Measurements from ENCODE around the gene FAM20A.
A peak's percentile ranks its signal among the peaks of the same experiment; 100 is the strongest.

FAM20A gene

GRCh38 chr17:68514831-68515635 is 86.1 kb downstream of the FAM20A start:
- no peak for TF ChIP-seq CTCF (IDR thresholded peaks at IDR 0.05; ENCODE audit: low read depth, low read length, missing control alignments)
- in situ Hi-C loops (cut with HindIII; ENCODE audit: low sequenced_read_pairs) = no loop called here
- no peak for DNase-seq (ENCODE audit: low read depth)
- peak overlapping the region; percentile 93 for H3K4me3 ChIP-seq (ENCODE audit: low read depth, low read length)

DNA sequence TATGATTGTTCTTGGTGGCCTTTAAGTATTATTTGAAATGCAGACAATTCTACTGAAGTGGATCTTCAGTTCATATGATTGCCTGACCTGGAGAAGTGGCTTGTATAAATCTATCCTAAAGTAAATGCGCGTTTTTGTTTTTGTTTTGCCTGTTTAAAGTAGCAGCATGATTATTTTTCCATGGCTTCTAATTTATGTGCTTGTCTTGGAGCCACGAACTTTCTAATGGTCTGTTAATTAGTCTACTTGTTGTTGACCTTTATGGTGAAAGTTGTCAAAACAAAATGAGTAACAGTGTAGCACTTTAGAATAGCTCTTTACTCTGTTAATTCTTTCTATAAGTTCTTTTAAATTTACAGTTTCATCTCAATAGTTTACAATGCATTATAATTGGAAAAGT is 87.2 kb downstream of the FAM20A start:
- H3K4me3 ChIP-seq (ENCODE audit: low read depth, low read length) = peak overlapping the region; percentile 93
- DNase-seq (ENCODE audit: low read depth) = no peak
- TF ChIP-seq CTCF (IDR thresholded peaks at IDR 0.05; ENCODE audit: low read depth, low read length, missing control alignments) = no peak
- in situ Hi-C loops (cut with HindIII; ENCODE audit: low sequenced_read_pairs) = no loop called here

GRCh38 chr17:68512960-68513474 is 88.2 kb downstream of the FAM20A start:
- H3K4me3 ChIP-seq (ENCODE audit: low read depth, low read length) = peak overlapping the region; percentile 93
- in situ Hi-C loops (cut with HindIII; ENCODE audit: low sequenced_read_pairs) = no loop called here
- TF ChIP-seq CTCF (IDR thresholded peaks at IDR 0.05; ENCODE audit: low read depth, low read length, missing control alignments) = no peak
- DNase-seq (ENCODE audit: low read depth) = no peak

DNA sequence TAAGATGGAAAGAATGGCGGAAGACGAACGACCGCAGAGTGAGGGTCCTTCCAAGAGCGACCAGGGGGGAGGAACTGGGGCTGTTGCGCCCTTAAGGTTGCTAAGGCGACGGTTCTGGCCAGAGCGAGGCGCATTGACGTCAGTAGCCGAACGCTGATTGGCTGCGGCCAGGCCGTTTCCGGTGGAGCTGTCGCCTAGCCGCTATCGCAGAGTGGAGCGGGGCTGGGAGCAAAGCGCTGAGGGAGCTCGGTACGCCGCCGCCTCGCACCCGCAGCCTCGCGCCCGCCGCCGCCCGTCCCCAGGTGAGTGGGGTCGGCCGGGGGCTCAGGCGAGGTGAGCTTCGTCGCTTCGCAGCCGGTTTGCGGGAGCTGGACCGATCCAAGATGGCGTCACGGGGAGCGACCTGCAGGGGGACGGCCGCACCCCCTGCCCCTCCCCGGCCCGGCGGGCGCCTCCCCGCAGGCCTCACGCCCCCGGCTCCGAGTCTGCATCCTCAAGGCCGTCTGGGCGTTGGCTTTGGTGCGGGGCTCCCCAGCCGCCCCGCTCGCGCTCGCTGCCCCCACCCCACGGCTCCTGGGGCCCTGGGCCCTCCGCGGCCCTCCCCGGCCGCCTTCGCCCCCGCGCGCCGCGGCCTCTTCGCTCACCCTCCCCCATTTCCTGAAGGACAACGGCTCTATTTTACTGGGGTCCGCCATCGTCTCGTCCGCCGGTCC is 88.8 kb downstream of the FAM20A start, which contains the start of gene PRKAR1A:
Gene PRKAR1A, plus strand, starts transcription at position 184 of the 713 bp plus-strand sequence. CDS start 2,970 bp downstream, outside the sequence.
- in situ Hi-C loops (cut with HindIII; ENCODE audit: low sequenced_read_pairs) = no loop called here
- peak within 1 kb of the TSS; percentile 93 for H3K4me3 ChIP-seq (ENCODE audit: low read depth, low read length)
- TF ChIP-seq CTCF (IDR thresholded peaks at IDR 0.05; ENCODE audit: low read depth, low read length, missing control alignments) = no peak
- peak; percentile 89 for DNase-seq (ENCODE audit: low read depth)

GRCh38 chr17:68511671-68512246 is 89.4 kb downstream of the FAM20A start:
- no peak for TF ChIP-seq CTCF (IDR thresholded peaks at IDR 0.05; ENCODE audit: low read depth, low read length, missing control alignments)
- no peak for DNase-seq (ENCODE audit: low read depth)
- peak overlapping the region; percentile 93 for H3K4me3 ChIP-seq (ENCODE audit: low read depth, low read length)
- in situ Hi-C loops (cut with HindIII; ENCODE audit: low sequenced_read_pairs) = no loop called here

DNA sequence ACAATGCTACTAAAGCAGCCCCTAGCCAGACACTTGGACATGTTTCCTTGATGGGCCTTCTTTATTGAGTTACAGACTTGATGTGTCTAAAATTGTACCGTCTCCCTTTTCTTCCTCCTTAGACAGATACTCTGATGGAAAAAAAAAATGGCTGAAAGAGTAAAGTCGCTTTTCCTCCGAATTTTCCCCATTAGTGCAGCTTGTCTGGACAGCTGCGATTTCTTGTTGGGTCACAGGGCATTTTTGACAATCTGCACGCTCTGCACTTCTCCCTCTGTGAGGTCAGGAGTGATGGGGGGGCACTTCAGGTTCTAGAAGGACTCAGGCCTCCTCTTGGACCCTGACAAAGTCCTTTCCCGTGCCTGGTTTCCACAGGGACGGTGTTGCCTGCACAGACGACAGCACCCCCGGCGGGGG is 89.9 kb downstream of the FAM20A start:
- H3K4me3 ChIP-seq (ENCODE audit: low read depth, low read length) = peak overlapping the region; percentile 93
- in situ Hi-C loops (cut with HindIII; ENCODE audit: low sequenced_read_pairs) = no loop called here
- DNase-seq (ENCODE audit: low read depth) = no peak
- no peak for TF ChIP-seq CTCF (IDR thresholded peaks at IDR 0.05; ENCODE audit: low read depth, low read length, missing control alignments)

Data from astrocyte of the cerebellum (primary cell).